ENCODE measurements around the gene SPATS2. TPM values are rescaled to one million over a fixed set of nuclear protein-coding genes. Genes with fewer than 3 reads are reported as not detected.
A peak's percentile ranks its signal among the peaks of the same experiment; 100 is the strongest.

Gene SPATS2
- total and polyA plus RNA-seq, 7 experiments from 2014 or later = 3.0 to 9.8 (median 7.8) TPM

- Mint-ChIP-seq H3K4me1 (peaks cover 12 to 45% (median 36%) of the 10 kb centered on the region in 7 donors), H3K27me3 (peaks cover 52 to 87% (median 71%) of the 10 kb centered on the region in 5 donors), H3K27ac (peak overlapping the region in 3 of 9 donors; percentile 15 to 76 (median 74)), H3K9me3 (peaks cover 0 to 1% (median 0%) of the 10 kb centered on the region in 11 donors), H3K36me3 (no peaks in the 10 kb centered on the region), H3K4me3 (peak overlapping the region; percentile 78 to 94 (median 88))
- DNase-seq (peak; percentile 58 to 87 (median 76)), ATAC-seq (peak; percentile 90)
- peak overlapping the region; percentile 85 for H3K4me3 ChIP-seq (ENCODE audit: low read length)
- peaks cover 42 to 45% of the 10 kb centered on the region in 2 donors for H3K4me1 ChIP-seq (ENCODE audit: control insufficient read depth in 2 of 2, insufficient read depth in 2 of 2, low read length in 2 of 2)
- H3K27me3 ChIP-seq (ENCODE audit: control insufficient read depth in 2 of 2, insufficient read depth in 2 of 2, low read length in 2 of 2) = peaks cover 26 to 49% of the 10 kb centered on the region in 2 donors
- POLR2A ChIA-PET = interaction anchor here (1.6 to 2.5 kb wide), 2 partner anchors 20 to 25 kb away, joined by 4 to 8 read pairs; partner anchors contain the start of genes SPATS2 and TROAP
- H3K9me3 ChIP-seq (ENCODE audit: control insufficient read depth in 2 of 3, low read length in 3 of 3) = no peaks in the 10 kb centered on the region
- no peaks in the 10 kb centered on the region for H3K36me3 ChIP-seq (ENCODE audit: control insufficient read depth in 2 of 3, insufficient read depth in 3 of 3, low read length in 3 of 3)
- intact Hi-C loops (cut with micrococcal nuclease) = loop anchor here (1.0 to 5.0 kb wide), 4 partner anchors 10 to 255 kb away; partner anchors contain the start of genes C1QL4 (in 2 of the 2) and DHH (in 1 of the 2)
- no peak overlapping the region for H3K27ac ChIP-seq (ENCODE audit: low read depth, low read length)
- CTCF ChIA-PET = interaction anchor here (0.5 to 3.3 kb wide), 15 partner anchors 9 to 169 kb away, joined by 3 to 26 read pairs (median 5); partner anchors contain the start of gene SPATS2
Measured at GRCh38 chr12:49347311-49348193, 19.7 kb upstream of the SPATS2 start.

GRCh38 chr12:49348781-49349180 is 18.5 kb upstream of the SPATS2 start:
- H3K36me3 ChIP-seq (ENCODE audit: control insufficient read depth in 2 of 3, insufficient read depth in 3 of 3, low read length in 3 of 3) = no peaks in the 10 kb centered on the region
- peaks cover 29 to 33% of the 10 kb centered on the region in 2 donors for H3K4me1 ChIP-seq (ENCODE audit: control insufficient read depth in 2 of 2, insufficient read depth in 2 of 2, low read length in 2 of 2)
- DNase-seq (peak in 1 of 9 donors; percentile 7), ATAC-seq (no peak)
- Mint-ChIP-seq H3K4me3 (peak overlapping the region in 6 of 10 donors; percentile 21 to 85 (median 30)), H3K4me1 (peaks cover 12 to 32% (median 27%) of the 10 kb centered on the region in 7 donors), H3K27me3 (peaks cover 52 to 83% (median 71%) of the 10 kb centered on the region in 5 donors), H3K36me3 (no peaks in the 10 kb centered on the region), H3K27ac (no peak overlapping the region), H3K9me3 (peaks cover 0 to 3% (median 0%) of the 10 kb centered on the region in 11 donors)
- intact Hi-C loops (cut with micrococcal nuclease) = loop anchor here in 1 of 2 donors (5.0 kb wide), 1 partner anchor 256 kb away; the partner anchor contains the start of gene DHH
- POLR2A ChIA-PET = no interaction called here
- peaks cover 26 to 45% of the 10 kb centered on the region in 2 donors for H3K27me3 ChIP-seq (ENCODE audit: control insufficient read depth in 2 of 2, insufficient read depth in 2 of 2, low read length in 2 of 2)
- H3K9me3 ChIP-seq (ENCODE audit: control insufficient read depth in 2 of 3, low read length in 3 of 3) = no peaks in the 10 kb centered on the region
- CTCF ChIA-PET = interaction anchor here (0.8 to 3.3 kb wide), 2 partner anchors 10 to 11 kb away, joined by 5 to 19 read pairs; no protein-coding TSS in a partner anchor
- H3K27ac ChIP-seq (ENCODE audit: low read depth, low read length) = no peak overlapping the region
- no peak overlapping the region for H3K4me3 ChIP-seq (ENCODE audit: low read length)

- Histone ChIP-seq H3K27me3 (ENCODE audit: control insufficient read depth in 2 of 2, insufficient read depth in 2 of 2, low read length in 2 of 2) (peaks cover 26 to 41% of the 10 kb centered on the region in 2 donors), H3K36me3 (ENCODE audit: control insufficient read depth in 2 of 3, insufficient read depth in 3 of 3, low read length in 3 of 3) (no peaks in the 10 kb centered on the region), H3K4me3 (ENCODE audit: low read length) (no peak overlapping the region), H3K9me3 (ENCODE audit: control insufficient read depth in 2 of 3, low read length in 3 of 3) (no peaks in the 10 kb centered on the region), H3K27ac (ENCODE audit: low read depth, low read length) (no peak overlapping the region), H3K4me1 (ENCODE audit: control insufficient read depth in 2 of 2, insufficient read depth in 2 of 2, low read length in 2 of 2) (peaks cover 25 to 28% of the 10 kb centered on the region in 2 donors)
- H3K9me3 Mint-ChIP-seq = peaks cover 0 to 3% (median 0%) of the 10 kb centered on the region in 11 donors
- H3K4me3 Mint-ChIP-seq = no peak overlapping the region
- peaks cover 12 to 28% (median 22%) of the 10 kb centered on the region in 7 donors for H3K4me1 Mint-ChIP-seq
- peaks cover 48 to 81% (median 67%) of the 10 kb centered on the region in 5 donors for H3K27me3 Mint-ChIP-seq
- no peaks in the 10 kb centered on the region for H3K36me3 Mint-ChIP-seq
- CTCF ChIA-PET = interaction anchor here (0.8 to 3.3 kb wide), 2 partner anchors 9 to 11 kb away, joined by 5 to 19 read pairs; no protein-coding TSS in a partner anchor
- POLR2A ChIA-PET = no interaction called here
- no peak for DNase-seq
- intact Hi-C loops (cut with micrococcal nuclease) = loop anchor here in 1 of 2 donors (5.0 kb wide), 1 partner anchor 257 kb away; the partner anchor contains the start of gene DHH
- H3K27ac Mint-ChIP-seq = no peak overlapping the region
- no peak for ATAC-seq
Measured at GRCh38 chr12:49349266-49349665, 18.0 kb upstream of the SPATS2 start.

GRCh38 chr12:49352351-49352750 is 14.9 kb upstream of the SPATS2 start:
- Mint-ChIP-seq H3K27me3 (peaks cover 41 to 74% (median 59%) of the 10 kb centered on the region in 5 donors), H3K4me1 (peaks cover under 1 to 3% (median 2%) of the 10 kb centered on the region in 7 donors), H3K36me3 (no peaks in the 10 kb centered on the region), H3K4me3 (no peak overlapping the region), H3K27ac (no peak overlapping the region), H3K9me3 (peaks cover 0 to 2% (median 0%) of the 10 kb centered on the region in 11 donors)
- H3K9me3 ChIP-seq (ENCODE audit: control insufficient read depth in 2 of 3, low read length in 3 of 3) = no peaks in the 10 kb centered on the region
- H3K4me1 ChIP-seq (ENCODE audit: control insufficient read depth in 2 of 2, insufficient read depth in 2 of 2, low read length in 2 of 2) = peaks cover 7 to 8% of the 10 kb centered on the region in 2 donors
- no peak for ATAC-seq
- intact Hi-C loops (cut with micrococcal nuclease) = no loop called here
- no peak overlapping the region for H3K4me3 ChIP-seq (ENCODE audit: low read length)
- POLR2A ChIA-PET = no interaction called here
- no peaks in the 10 kb centered on the region for H3K36me3 ChIP-seq (ENCODE audit: control insufficient read depth in 2 of 3, insufficient read depth in 3 of 3, low read length in 3 of 3)
- DNase-seq = no peak
- H3K27ac ChIP-seq (ENCODE audit: low read depth, low read length) = no peak overlapping the region
- peaks cover 17 to 22% of the 10 kb centered on the region in 2 donors for H3K27me3 ChIP-seq (ENCODE audit: control insufficient read depth in 2 of 2, insufficient read depth in 2 of 2, low read length in 2 of 2)
- CTCF ChIA-PET = interaction anchor here (0.6 to 2.8 kb wide), 4 partner anchors 10 to 126 kb away, joined by 4 to 15 read pairs (median 6); no protein-coding TSS in a partner anchor

- H3K36me3 Mint-ChIP-seq = no peaks in the 10 kb centered on the region
- no peak for DNase-seq
- ATAC-seq = no peak
- H3K27ac ChIP-seq (ENCODE audit: low read depth, low read length) = no peak overlapping the region
- H3K27me3 Mint-ChIP-seq = peaks cover 32 to 64% (median 47%) of the 10 kb centered on the region in 5 donors
- H3K4me1 ChIP-seq (ENCODE audit: control insufficient read depth in 2 of 2, insufficient read depth in 2 of 2, low read length in 2 of 2) = no peaks in the 10 kb centered on the region
- H3K9me3 ChIP-seq (ENCODE audit: control insufficient read depth in 2 of 3, low read length in 3 of 3) = no peaks in the 10 kb centered on the region
- CTCF ChIA-PET = interaction anchor here (3.6 to 8.1 kb wide), 2 partner anchors 156 to 226 kb away, joined by 30 to 270 read pairs; no protein-coding TSS in a partner anchor
- H3K4me3 Mint-ChIP-seq = no peak overlapping the region
- H3K27me3 ChIP-seq (ENCODE audit: control insufficient read depth in 2 of 2, insufficient read depth in 2 of 2, low read length in 2 of 2) = peaks cover 0 to 2% of the 10 kb centered on the region in 2 donors
- no peak overlapping the region for H3K27ac Mint-ChIP-seq
- intact Hi-C loops (cut with micrococcal nuclease) = no loop called here
- no peaks in the 10 kb centered on the region for H3K36me3 ChIP-seq (ENCODE audit: control insufficient read depth in 2 of 3, insufficient read depth in 3 of 3, low read length in 3 of 3)
- POLR2A ChIA-PET = no interaction called here
- no peak overlapping the region for H3K4me3 ChIP-seq (ENCODE audit: low read length)
- peaks cover 0 to 7% (median 4%) of the 10 kb centered on the region in 7 donors for H3K4me1 Mint-ChIP-seq
- H3K9me3 Mint-ChIP-seq = peaks cover 0 to 2% (median 0%) of the 10 kb centered on the region in 11 donors
Measured at GRCh38 chr12:49355913-49356312, 11.3 kb upstream of the SPATS2 start.

- Mint-ChIP-seq H3K27ac (peak overlapping the region in 1 of 9 donors; percentile 26), H3K4me3 (no peak overlapping the region), H3K9me3 (peaks cover 0 to 2% (median 0%) of the 10 kb centered on the region in 11 donors), H3K27me3 (peaks cover 19 to 57% (median 40%) of the 10 kb centered on the region in 5 donors), H3K36me3 (no peaks in the 10 kb centered on the region), H3K4me1 (peaks cover 0 to 7% (median 4%) of the 10 kb centered on the region in 7 donors)
- CTCF ChIA-PET = interaction anchor here (0.6 to 8.1 kb wide), 8 partner anchors 9 to 225 kb away, joined by 3 to 270 read pairs (median 11); partner anchors contain the start of gene DNAJC22
- H3K27me3 ChIP-seq (ENCODE audit: control insufficient read depth in 2 of 2, insufficient read depth in 2 of 2, low read length in 2 of 2) = no peaks in the 10 kb centered on the region
- intact Hi-C loops (cut with micrococcal nuclease) = no loop called here
- H3K4me3 ChIP-seq (ENCODE audit: low read length) = no peak overlapping the region
- POLR2A ChIA-PET = interaction anchor here (0.8 kb wide), 1 partner anchor 9 kb away, joined by 3 read pairs; no protein-coding TSS in a partner anchor
- ATAC-seq (no peak), DNase-seq (no peak)
- no peaks in the 10 kb centered on the region for H3K36me3 ChIP-seq (ENCODE audit: control insufficient read depth in 2 of 3, insufficient read depth in 3 of 3, low read length in 3 of 3)
- no peak overlapping the region for H3K27ac ChIP-seq (ENCODE audit: low read depth, low read length)
- no peaks in the 10 kb centered on the region for H3K4me1 ChIP-seq (ENCODE audit: control insufficient read depth in 2 of 2, insufficient read depth in 2 of 2, low read length in 2 of 2)
- H3K9me3 ChIP-seq (ENCODE audit: control insufficient read depth in 2 of 3, low read length in 3 of 3) = no peaks in the 10 kb centered on the region
Measured at GRCh38 chr12:49357103-49357678, 10.1 kb upstream of the SPATS2 start.
